NB4 (cell line): ENCODE data around the gene SCRN1.

Experiments
- MYC ChIP-seq: IDR thresholded peaks from 2 replicates; pipeline ENCODE4 v1.6.1; 2011; ENCODE audit warnings: low read depth, low read length
- POLR2A ChIP-seq: IDR thresholded peaks from 2 replicates; pipeline ENCODE4 v1.6.1; 2011; ENCODE audit warnings: mild to moderate bottlenecking; ENCODE audit not compliant: insufficient read length; ENCODE audit errors: extremely low read depth
- TF ChIP-seq, protein P1 (sequence below): IDR thresholded peaks from one replicate; pipeline ENCODE4 v1.5.1; 2012; ENCODE audit warnings: low read depth, low read length

DNA sequence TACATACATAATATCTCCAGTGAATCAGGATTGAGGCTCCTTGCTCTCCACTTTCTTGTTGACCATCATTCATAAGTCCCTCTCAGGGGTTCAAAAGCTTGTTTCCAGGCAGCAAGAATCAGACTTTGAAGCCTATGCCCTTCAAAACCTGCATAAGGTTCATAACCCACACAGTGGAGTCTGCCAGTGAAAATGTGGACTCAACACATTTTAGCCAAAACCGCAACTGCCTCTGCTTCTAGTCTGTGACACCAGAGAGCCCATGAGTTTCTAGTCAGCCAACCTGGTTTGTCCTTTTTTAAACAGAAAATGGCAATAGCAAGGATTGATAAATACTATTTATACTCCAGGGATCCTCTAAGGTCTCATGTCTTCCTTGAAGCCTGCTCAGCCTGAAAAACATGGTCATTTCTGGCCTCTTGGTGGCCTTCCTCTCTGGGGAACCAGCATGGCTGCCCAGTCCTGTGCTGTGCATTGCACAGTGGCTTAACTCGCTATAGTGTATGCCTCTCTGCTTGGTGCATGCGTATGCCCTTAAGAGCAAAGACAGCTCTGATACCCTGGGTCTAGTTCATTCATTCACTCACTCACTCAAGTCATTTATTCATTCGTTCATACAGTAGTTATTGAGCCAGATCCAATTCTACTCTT lies 115.8 kb downstream of the SCRN1 start:
- TF ChIP-seq, protein P1, sequence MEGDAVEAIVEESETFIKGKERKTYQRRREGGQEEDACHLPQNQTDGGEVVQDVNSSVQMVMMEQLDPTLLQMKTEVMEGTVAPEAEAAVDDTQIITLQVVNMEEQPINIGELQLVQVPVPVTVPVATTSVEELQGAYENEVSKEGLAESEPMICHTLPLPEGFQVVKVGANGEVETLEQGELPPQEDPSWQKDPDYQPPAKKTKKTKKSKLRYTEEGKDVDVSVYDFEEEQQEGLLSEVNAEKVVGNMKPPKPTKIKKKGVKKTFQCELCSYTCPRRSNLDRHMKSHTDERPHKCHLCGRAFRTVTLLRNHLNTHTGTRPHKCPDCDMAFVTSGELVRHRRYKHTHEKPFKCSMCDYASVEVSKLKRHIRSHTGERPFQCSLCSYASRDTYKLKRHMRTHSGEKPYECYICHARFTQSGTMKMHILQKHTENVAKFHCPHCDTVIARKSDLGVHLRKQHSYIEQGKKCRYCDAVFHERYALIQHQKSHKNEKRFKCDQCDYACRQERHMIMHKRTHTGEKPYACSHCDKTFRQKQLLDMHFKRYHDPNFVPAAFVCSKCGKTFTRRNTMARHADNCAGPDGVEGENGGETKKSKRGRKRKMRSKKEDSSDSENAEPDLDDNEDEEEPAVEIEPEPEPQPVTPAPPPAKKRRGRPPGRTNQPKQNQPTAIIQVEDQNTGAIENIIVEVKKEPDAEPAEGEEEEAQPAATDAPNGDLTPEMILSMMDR = no peak
- TF ChIP-seq POLR2A (no peak), MYC (no peak)
